Body of pancreas (tissue), 4 donors: ENCODE data around the gene THRSP. TPM values are rescaled to one million over a fixed set of nuclear protein-coding genes. Genes with fewer than 3 reads are reported as not detected.
A peak's percentile ranks its signal among the peaks of the same experiment; 100 is the strongest.

ENCODE experiments used
- ATAC-seq: fragments of 150-250 bp; one replicate; pipeline ENCODE4 v1.9.1; 2016
- DNase-seq, 4 donors: peaks; one replicate each; pipeline ENCODE4 v3.0.0-alpha.2; 2019
- H3K27ac ChIP-seq, 4 donors: fragments of 200-600 bp; sonication (generic); 1 replicate in 3 of 4; 2 replicates in 1 of 4; pipeline versions ENCODE4 v1.5.1 to v1.6.1; 2016 to 2019; ENCODE audit warnings: mild to moderate bottlenecking in 1 of 4, mixed read lengths in 1 of 4, moderate library complexity in 1 of 4
- H3K27me3 ChIP-seq, 2 donors: fragments of 200-600 bp; sonication (generic); one replicate each; pipeline ENCODE4 v1.6.0; 2016; ENCODE audit warnings: mild to moderate bottlenecking in 1 of 2
- H3K36me3 ChIP-seq, 2 donors: fragments of 200-600 bp; sonication (generic); replicated peaks in 1 of 2; 2 replicates each; pipeline ENCODE4 v1.5.1; 2016; ENCODE audit warnings: low read depth in 2 of 2; ENCODE audit not compliant: insufficient read depth in 1 of 2
- H3K4me1 ChIP-seq: fragments of 200-600 bp; sonication (generic); one replicate; pipeline ENCODE4 v1.6.0; 2016
- H3K4me3 ChIP-seq, 2 donors: fragments of 200-600 bp; sonication (generic); 1 replicate in 1 of 2; 2 replicates in 1 of 2; pipeline ENCODE4 v1.5.1; 2016 to 2019
- H3K9me3 ChIP-seq, 3 donors: fragments of 200-600 bp; sonication (generic); 1 replicate in 2 of 3; 2 replicates in 1 of 3; pipeline ENCODE4 v1.5.1; 2016
- POLR2A ChIP-seq, 3 donors: fragments of 450-650 bp; IDR thresholded peaks; one replicate each; pipeline ENCODE4 v1.6.1; 2016; ENCODE audit warnings: antibody characterized with exemption in 3 of 3, mild to moderate bottlenecking in 2 of 3
- WGBS, 2 donors: methylation state at CpG; one replicate each; pipeline ENCODE4 v1.1.5; 2017; 5-methylcytosine and 5-hydroxymethylcytosine counted together
- intact Hi-C: fragments of 100-400 bp; cut with DNase I; formaldehyde crosslinking; loops from one replicate; pipeline ENCODE4 v1.15.1; 2023
- total RNA-seq, 2 donors: library from RNA; depleted of rRNA; stranded (reverse); fragments of >200 nt; gene quantifications; one replicate each; pipeline ENCODE4 v1.1.0, GENCODE V29; 2016
- TF ChIP-seq, protein P1 (sequence below), 7 experiments: fragments of 450-650 bp in 4 of 7; fragments of 200-600 bp in 3 of 7; sonication (generic) in 3 of 7; IDR thresholded peaks; one replicate each; pipeline ENCODE4 v1.5.1; 2016 to 2019; ENCODE audit warnings: antibody characterized with exemption in 7 of 7

The THRSP gene
- total RNA-seq, 2 donors from 2014 or later, result 6.6 TPM; not detected in 1

DNA sequence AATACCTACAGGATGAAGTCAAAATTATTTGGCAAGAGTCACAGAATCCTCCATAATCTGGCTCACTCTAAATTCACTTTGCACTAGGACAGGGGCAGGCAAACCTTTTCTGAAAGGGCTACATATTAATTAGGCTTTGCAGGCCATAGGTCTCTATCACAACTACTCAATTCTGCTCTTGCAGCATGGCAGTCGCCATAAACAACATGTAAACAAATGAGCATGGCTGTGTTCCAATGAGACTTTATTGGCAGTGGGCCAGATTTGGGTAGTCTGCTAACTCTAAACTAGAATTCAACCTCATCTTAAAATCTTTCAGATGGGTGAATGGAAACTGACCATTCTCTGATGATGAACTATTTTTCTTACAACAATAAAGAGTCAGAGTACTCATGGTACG lies 5.8 kb downstream of the THRSP start:
- TF ChIP-seq, protein P1, sequence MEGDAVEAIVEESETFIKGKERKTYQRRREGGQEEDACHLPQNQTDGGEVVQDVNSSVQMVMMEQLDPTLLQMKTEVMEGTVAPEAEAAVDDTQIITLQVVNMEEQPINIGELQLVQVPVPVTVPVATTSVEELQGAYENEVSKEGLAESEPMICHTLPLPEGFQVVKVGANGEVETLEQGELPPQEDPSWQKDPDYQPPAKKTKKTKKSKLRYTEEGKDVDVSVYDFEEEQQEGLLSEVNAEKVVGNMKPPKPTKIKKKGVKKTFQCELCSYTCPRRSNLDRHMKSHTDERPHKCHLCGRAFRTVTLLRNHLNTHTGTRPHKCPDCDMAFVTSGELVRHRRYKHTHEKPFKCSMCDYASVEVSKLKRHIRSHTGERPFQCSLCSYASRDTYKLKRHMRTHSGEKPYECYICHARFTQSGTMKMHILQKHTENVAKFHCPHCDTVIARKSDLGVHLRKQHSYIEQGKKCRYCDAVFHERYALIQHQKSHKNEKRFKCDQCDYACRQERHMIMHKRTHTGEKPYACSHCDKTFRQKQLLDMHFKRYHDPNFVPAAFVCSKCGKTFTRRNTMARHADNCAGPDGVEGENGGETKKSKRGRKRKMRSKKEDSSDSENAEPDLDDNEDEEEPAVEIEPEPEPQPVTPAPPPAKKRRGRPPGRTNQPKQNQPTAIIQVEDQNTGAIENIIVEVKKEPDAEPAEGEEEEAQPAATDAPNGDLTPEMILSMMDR (IDR thresholded peaks at IDR 0.05), result no peak
- TF ChIP-seq POLR2A (IDR thresholded peaks at IDR 0.05), result no peak
- peaks cover 6% of the 10 kb centered on the region for H3K4me1 ChIP-seq
- no peaks in the 10 kb centered on the region for H3K27me3 ChIP-seq
- H3K36me3 ChIP-seq, result peaks cover 0 to 12% of the 10 kb centered on the region in 2 donors
- no peak overlapping the region for H3K27ac ChIP-seq
- intact Hi-C loops, result no loop called here
- H3K4me3 ChIP-seq, result no peak overlapping the region
- 51 to 55% methylated on average over 2 of the region's 2 CpGs for WGBS, 2 donors
- ATAC-seq (no peak), DNase-seq (peak in 1 of 4 donors; percentile 19)
- no peaks in the 10 kb centered on the region for H3K9me3 ChIP-seq

DNA sequence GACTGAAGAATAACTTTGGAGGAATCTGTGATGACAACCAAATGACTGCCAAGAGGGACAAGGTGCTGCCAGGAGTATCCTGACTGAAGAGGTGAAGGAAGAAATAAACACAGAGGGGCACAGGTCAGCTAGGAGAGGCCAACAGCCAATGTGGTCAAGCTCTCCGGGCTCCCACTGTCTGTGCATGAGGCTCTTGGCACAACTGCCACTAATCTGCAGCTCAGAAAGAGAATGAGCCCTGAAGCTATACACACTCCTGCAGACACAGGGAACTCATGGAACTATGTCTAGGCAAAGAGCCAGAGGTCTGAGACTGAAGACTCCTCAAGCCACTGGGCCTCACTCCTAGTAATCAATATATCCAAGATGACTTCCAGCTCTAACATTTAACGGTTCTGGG lies 7.0 kb downstream of the THRSP start:
- H3K9me3 ChIP-seq, result no peaks in the 10 kb centered on the region
- H3K36me3 ChIP-seq, result peaks cover 0 to 12% of the 10 kb centered on the region in 2 donors
- no peak for DNase-seq
- no peaks in the 10 kb centered on the region for H3K27me3 ChIP-seq
- no peak for ATAC-seq
- H3K4me1 ChIP-seq, result peaks cover 17% of the 10 kb centered on the region
- WGBS, 2 donors, result 76 to 91% methylated on average over 2 of the region's 2 CpGs
- H3K4me3 ChIP-seq, result no peak overlapping the region
- intact Hi-C loops, result no loop called here
- H3K27ac ChIP-seq, result no peak overlapping the region
- TF ChIP-seq POLR2A (IDR thresholded peaks at IDR 0.05), result no peak
- TF ChIP-seq, protein P1 (IDR thresholded peaks at IDR 0.05), result no peak

DNA sequence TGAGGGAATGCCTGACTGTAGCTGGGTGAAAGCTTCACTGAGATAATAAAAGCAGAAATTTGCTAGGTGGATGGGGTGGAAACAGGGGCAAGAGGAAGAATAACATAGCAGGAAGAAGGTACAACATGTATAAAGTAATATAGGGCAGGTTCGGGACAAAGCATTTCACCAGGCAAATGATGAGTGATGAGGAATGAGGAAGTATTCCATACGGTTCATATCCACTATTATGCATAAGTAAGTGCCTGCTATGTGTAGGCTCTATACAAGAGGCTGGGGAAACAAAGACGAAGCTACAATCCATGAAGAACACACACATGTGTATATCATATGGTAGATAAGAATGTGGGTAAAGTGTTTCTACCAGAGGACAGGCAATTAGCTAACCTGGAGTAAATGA lies 8.1 kb downstream of the THRSP start:
- Histone ChIP-seq H3K4me3 (no peak overlapping the region), H3K36me3 (peaks cover 0 to 12% of the 10 kb centered on the region in 2 donors), H3K27ac (no peak overlapping the region), H3K4me1 (peaks cover 28% of the 10 kb centered on the region), H3K9me3 (no peaks in the 10 kb centered on the region), H3K27me3 (no peaks in the 10 kb centered on the region)
- ATAC-seq (no peak), DNase-seq (no peak)
- intact Hi-C loops, result no loop called here
- TF ChIP-seq POLR2A (IDR thresholded peaks at IDR 0.05), result no peak
- TF ChIP-seq, protein P1 (IDR thresholded peaks at IDR 0.05), result no peak
- 78 to 79% methylated on average over 3 of the region's 3 CpGs for WGBS, 2 donors

DNA sequence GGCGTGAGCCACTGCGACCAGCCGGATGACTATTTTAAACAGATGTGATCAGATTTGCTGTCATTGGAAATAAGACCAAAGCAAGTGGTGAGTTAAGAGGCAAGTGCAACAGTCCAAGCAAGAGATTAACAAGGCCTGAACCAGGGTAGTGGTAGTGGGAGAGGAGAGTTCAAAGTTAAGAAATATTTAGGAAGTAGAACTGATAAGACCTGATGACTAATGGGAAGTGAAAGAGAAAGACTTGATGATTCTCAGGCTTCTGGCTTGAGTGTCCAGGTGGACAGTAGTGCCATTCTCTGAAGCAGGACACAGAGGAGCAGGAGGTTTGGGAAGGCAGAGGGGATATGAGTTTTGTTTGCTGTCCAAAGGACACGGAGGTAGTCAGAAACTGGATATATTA lies 8.8 kb downstream of the THRSP start:
- no peaks in the 10 kb centered on the region for H3K27me3 ChIP-seq
- peaks cover 0 to 12% of the 10 kb centered on the region in 2 donors for H3K36me3 ChIP-seq
- TF ChIP-seq, protein P1 (IDR thresholded peaks at IDR 0.05), result no peak
- no peak for TF ChIP-seq POLR2A (IDR thresholded peaks at IDR 0.05)
- DNase-seq (no peak), ATAC-seq (no peak)
- H3K27ac ChIP-seq, result no peak overlapping the region
- no peak overlapping the region for H3K4me3 ChIP-seq
- no peaks in the 10 kb centered on the region for H3K9me3 ChIP-seq
- intact Hi-C loops, result no loop called here
- 93 to 95% methylated on average over 4 of the region's 4 CpGs for WGBS, 2 donors
- H3K4me1 ChIP-seq, result peaks cover 36% of the 10 kb centered on the region

DNA sequence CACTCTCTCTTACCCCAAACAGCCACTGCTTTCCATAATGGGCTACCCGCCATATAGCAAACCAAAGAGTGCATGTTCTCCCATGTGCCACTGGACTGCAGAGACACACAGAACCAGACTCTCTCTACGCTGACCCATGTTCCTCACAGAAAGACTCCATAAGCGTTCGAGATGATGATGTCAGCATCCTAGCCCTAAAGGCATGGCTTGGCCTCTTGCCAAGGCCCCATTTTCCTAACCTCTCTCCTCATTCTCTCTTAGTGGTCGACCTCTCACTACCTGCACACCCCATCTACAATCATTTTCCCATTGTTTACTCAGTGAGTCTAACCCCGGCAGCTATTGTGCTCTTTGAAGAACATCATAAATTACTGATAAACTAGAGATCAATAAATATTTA lies 11.1 kb downstream of the THRSP start:
- H3K4me1 ChIP-seq, result peaks cover 46% of the 10 kb centered on the region
- no peak overlapping the region for H3K27ac ChIP-seq
- no peaks in the 10 kb centered on the region for H3K27me3 ChIP-seq
- DNase-seq (peak in 1 of 4 donors; percentile 9), ATAC-seq (no peak)
- intact Hi-C loops, result no loop called here
- H3K36me3 ChIP-seq, result peaks cover 0 to 8% of the 10 kb centered on the region in 2 donors
- H3K9me3 ChIP-seq, result no peaks in the 10 kb centered on the region
- WGBS, 2 donors, result 63 to 66% methylated on average over 6 of the region's 6 CpGs
- no peak overlapping the region for H3K4me3 ChIP-seq
- TF ChIP-seq, protein P1 (IDR thresholded peaks at IDR 0.05), result no peak
- TF ChIP-seq POLR2A (IDR thresholded peaks at IDR 0.05), result no peak
